PC-3 (cell line): ENCODE data around the gene VDR. TPM values are rescaled to one million over a fixed set of nuclear protein-coding genes. Genes with fewer than 3 reads are reported as not detected.

ENCODE experiments used
- ATAC-seq: fragments of 200-7000 bp; cut with Tn5 transposase; 2 replicates; pipeline ENCODE4 v1.9.1; 2020; ENCODE audit warnings: mild to moderate bottlenecking, moderate library complexity
- BruUV-seq: library from RNA; stranded (reverse); fragments of 400-500 nt; replicated peaks from 2 replicates; lab custom pipeline; 2021; lab: Mats Ljungman, UMichigan
- CTCF ChIA-PET: fragments of 300-600 bp; sonication (Branson Sonifier 250); formaldehyde crosslinking; loops from one replicate; lab custom pipeline; 2022; ENCODE audit warnings: antibody characterized with exemption; lab: Charles Lee
- POLR2A ChIA-PET: fragments of 300-600 bp; sonication (Branson Sonifier 250); formaldehyde crosslinking; loops from one replicate; lab custom pipeline; 2022; ENCODE audit warnings: antibody characterized with exemption; ENCODE audit not compliant: unreplicated experiment; lab: Charles Lee
- DNase-seq: peaks from one replicate; pipeline ENCODE4 v3.0.0-alpha.2; 2015
- H2AFZ ChIP-seq: fragments of 300-600 bp; sonication (generic); 2 replicates; pipeline ENCODE4 v1.6.0; 2016; ENCODE audit warnings: antibody characterized with exemption, low read length
- H3F3A ChIP-seq: fragments of 300-600 bp; sonication (generic); one replicate; pipeline ENCODE4 v1.6.0; 2017; ENCODE audit warnings: antibody characterized with exemption, low read length, control low read depth, mild to moderate bottlenecking; ENCODE audit not compliant: unreplicated experiment
- H3K27ac ChIP-seq: fragments of 300-600 bp; sonication (generic); 2 replicates; pipeline ENCODE4 v1.5.1; 2016; ENCODE audit warnings: mild to moderate bottlenecking, low read length
- H3K27me3 ChIP-seq: fragments of 300-600 bp; sonication (generic); 2 replicates; pipeline ENCODE4 v1.6.1; 2016; ENCODE audit warnings: low read length, mixed read lengths
- H3K36me3 ChIP-seq: fragments of 300-600 bp; sonication (generic); 2 replicates; pipeline ENCODE4 v1.6.1; 2016; ENCODE audit warnings: low read depth, mixed run types, low read length, mixed read lengths
- H3K4me1 ChIP-seq: fragments of 300-600 bp; sonication (generic); 2 replicates; pipeline ENCODE4 v1.5.1; 2016; ENCODE audit warnings: low read length; ENCODE audit not compliant: insufficient read depth
- H3K4me2 ChIP-seq: fragments of 300-600 bp; sonication (generic); 2 replicates; pipeline ENCODE4 v1.6.0; 2016; ENCODE audit warnings: low read length
- H3K4me3 ChIP-seq: fragments of 300-600 bp; sonication (generic); 2 replicates; pipeline ENCODE4 v1.5.1; 2016; ENCODE audit warnings: mild to moderate bottlenecking, low read length, mixed read lengths
- H3K79me2 ChIP-seq: fragments of 300-600 bp; sonication (generic); 2 replicates; pipeline ENCODE4 v1.6.1; 2017; ENCODE audit warnings: low read length, mixed read lengths
- H3K9ac ChIP-seq: fragments of 300-600 bp; sonication (generic); 2 replicates; pipeline ENCODE4 v1.6.0; 2016; ENCODE audit warnings: mild to moderate bottlenecking, low read length
- H3K9me2 ChIP-seq: fragments of 300-600 bp; sonication (generic); replicated peaks from 2 replicates; pipeline ENCODE4 v1.6.1; 2016; ENCODE audit warnings: mixed run types, low read length, mixed read lengths
- H3K9me3 ChIP-seq: fragments of 300-600 bp; sonication (generic); 2 replicates; pipeline ENCODE4 v1.6.1; 2016; ENCODE audit warnings: low read length, mixed read lengths
- H4K20me1 ChIP-seq: fragments of 300-600 bp; sonication (generic); 2 replicates; pipeline ENCODE4 v1.6.1; 2016; ENCODE audit warnings: low read length, mixed read lengths
- CTCF ChIP-seq: fragments of 300-600 bp; sonication (generic); conservative IDR thresholded peaks from 2 replicates; pipeline ENCODE4 v1.5.1; 2017; ENCODE audit warnings: antibody characterized with exemption, low read depth, mild to moderate bottlenecking, low read length
- EZH2 ChIP-seq: fragments of 300-600 bp; sonication (generic); IDR thresholded peaks from one replicate; pipeline ENCODE4 v1.6.1; 2017; ENCODE audit warnings: antibody characterized with exemption, mild to moderate bottlenecking, low read length; ENCODE audit not compliant: unreplicated experiment
- EZH2phosphoT487 ChIP-seq: fragments of 300-600 bp; sonication (generic); IDR thresholded peaks from 2 replicates; pipeline ENCODE4 v1.6.1; 2018; ENCODE audit warnings: mild to moderate bottlenecking, antibody characterized with exemption, low read length, borderline replicate concordance
- intact Hi-C: fragments of 100-400 bp; cut with micrococcal nuclease; formaldehyde crosslinking; loops from 2 replicates; pipeline ENCODE4 v1.9.0; 2023
- total RNA-seq: library from RNA; depleted of rRNA; stranded (reverse); fragments of >200 nt; gene quantifications from 2 replicates; pipeline ENCODE4 v1.2.3, GENCODE V29; 2014

The VDR gene
- total RNA-seq, 1 experiment from 2014 or later, result 19.9 TPM

GRCh38 chr12:47822863-47823262 lies 81.9 kb downstream of the VDR start:
- intact Hi-C loops, result loop anchor here (10.0 kb wide), 1 partner anchor 122 kb away; no protein-coding TSS in a partner anchor
- Histone ChIP-seq H4K20me1 (0 out of 2 replicates have a peak, but pooled peaks cover 8% of the 10 kb centered on the region), H3K36me3 (no peaks in the 10 kb centered on the region), H3K9me3 (no peaks in the 10 kb centered on the region), H3K9ac (no peak overlapping the region; the same call in 1 of the 2 replicates), H3K4me1 (peaks cover 77% of the 10 kb centered on the region), H3F3A (peaks cover 4% of the 10 kb centered on the region), H3K27me3 (no peaks in the 10 kb centered on the region), H2AFZ (no peak overlapping the region), H3K4me3 (no peak overlapping the region), H3K4me2 (peak overlapping the region; percentile 45), H3K27ac (peak overlapping the region; percentile 76), H3K9me2 (no peaks in the 10 kb centered on the region), H3K79me2 (peaks cover 24% of the 10 kb centered on the region)
- peak; percentile 76 for DNase-seq
- CTCF ChIA-PET, result interaction anchor here (0.6 kb wide), 1 partner anchor 41 kb away, joined by 5 read pairs; no protein-coding TSS in a partner anchor
- POLR2A ChIA-PET, result no interaction called here
- no peak for ATAC-seq
- TF ChIP-seq EZH2, result no peak
- TF ChIP-seq CTCF, result no peak
- TF ChIP-seq EZH2phosphoT487, result no peak
- BruUV-seq, result no TSS peak

- H3F3A ChIP-seq, result peaks cover 4% of the 10 kb centered on the region
- ChIA-PET POLR2A (no interaction called here), CTCF (interaction anchor here (0.6 kb wide), 1 partner anchor 40 kb away, joined by 5 read pairs; no protein-coding TSS in a partner anchor)
- 0 out of 2 replicates have a peak, but pooled peaks cover 11% of the 10 kb centered on the region for H4K20me1 ChIP-seq
- H2AFZ ChIP-seq, result no peak overlapping the region
- H3K79me2 ChIP-seq, result peaks cover 29% of the 10 kb centered on the region
- ATAC-seq (no peak), DNase-seq (no peak)
- H3K4me2 ChIP-seq, result peak overlapping the region; percentile 34
- no peak overlapping the region; the same call in 1 of the 2 replicates for H3K9ac ChIP-seq
- no TSS peak for BruUV-seq
- no peak overlapping the region for H3K4me3 ChIP-seq
- TF ChIP-seq EZH2phosphoT487 (no peak), EZH2 (no peak), CTCF (no peak)
- H3K9me2 ChIP-seq, result no peaks in the 10 kb centered on the region
- no peaks in the 10 kb centered on the region for H3K36me3 ChIP-seq
- no peaks in the 10 kb centered on the region for H3K9me3 ChIP-seq
- intact Hi-C loops, result loop anchor here (10.0 kb wide), 1 partner anchor 122 kb away; no protein-coding TSS in a partner anchor
- peak overlapping the region; percentile 76 for H3K27ac ChIP-seq
- H3K27me3 ChIP-seq, result no peaks in the 10 kb centered on the region
- H3K4me1 ChIP-seq, result peaks cover 81% of the 10 kb centered on the region
These were observed 82.4 kb downstream of the VDR start for GRCh38 chr12:47822401-47822800.

GRCh38 chr12:47821346-47821706 lies 83.5 kb downstream of the VDR start:
- peak overlapping the region; percentile 100 for H3K4me2 ChIP-seq
- H3K27ac ChIP-seq, result peak overlapping the region; percentile 92
- no TSS peak for BruUV-seq
- DNase-seq, result no peak
- no peaks in the 10 kb centered on the region for H3K27me3 ChIP-seq
- H3K4me1 ChIP-seq, result peaks cover 82% of the 10 kb centered on the region
- no peak for ATAC-seq
- H3K9me2 ChIP-seq, result no peaks in the 10 kb centered on the region
- TF ChIP-seq EZH2 (no peak), EZH2phosphoT487 (no peak), CTCF (no peak)
- H3K9ac ChIP-seq, result no peak overlapping the region
- intact Hi-C loops, result loop anchor here (10.0 kb wide), 1 partner anchor 123 kb away; no protein-coding TSS in a partner anchor
- CTCF ChIA-PET, result interaction anchor here (1.0 to 1.1 kb wide), 2 partner anchors 16 to 115 kb away, joined by 3 read pairs; partner anchors contain the start of gene RPAP3
- peaks cover 40% of the 10 kb centered on the region for H3K79me2 ChIP-seq
- H3F3A ChIP-seq, result peaks cover 4% of the 10 kb centered on the region
- no peaks in the 10 kb centered on the region for H3K9me3 ChIP-seq
- no peak overlapping the region for H2AFZ ChIP-seq
- H4K20me1 ChIP-seq, result 0 out of 2 replicates have a peak, but pooled peaks cover 19% of the 10 kb centered on the region
- H3K4me3 ChIP-seq, result no peak overlapping the region
- POLR2A ChIA-PET, result interaction anchor here (0.5 to 0.9 kb wide), 3 partner anchors 9 to 14 kb away, joined by 3 to 15 read pairs (median 8); no protein-coding TSS in a partner anchor
- no peaks in the 10 kb centered on the region for H3K36me3 ChIP-seq
